ENCODE results near the gene PLXNC1.

PLXNC1 gene

GRCh38 chr12:94267921-94268471, 119.6 kb downstream of the PLXNC1 start:
- H3K4me3 ChIP-seq (replicated peaks; ENCODE audit: insufficient read depth, low read length), result no peak overlapping the region

DNA sequence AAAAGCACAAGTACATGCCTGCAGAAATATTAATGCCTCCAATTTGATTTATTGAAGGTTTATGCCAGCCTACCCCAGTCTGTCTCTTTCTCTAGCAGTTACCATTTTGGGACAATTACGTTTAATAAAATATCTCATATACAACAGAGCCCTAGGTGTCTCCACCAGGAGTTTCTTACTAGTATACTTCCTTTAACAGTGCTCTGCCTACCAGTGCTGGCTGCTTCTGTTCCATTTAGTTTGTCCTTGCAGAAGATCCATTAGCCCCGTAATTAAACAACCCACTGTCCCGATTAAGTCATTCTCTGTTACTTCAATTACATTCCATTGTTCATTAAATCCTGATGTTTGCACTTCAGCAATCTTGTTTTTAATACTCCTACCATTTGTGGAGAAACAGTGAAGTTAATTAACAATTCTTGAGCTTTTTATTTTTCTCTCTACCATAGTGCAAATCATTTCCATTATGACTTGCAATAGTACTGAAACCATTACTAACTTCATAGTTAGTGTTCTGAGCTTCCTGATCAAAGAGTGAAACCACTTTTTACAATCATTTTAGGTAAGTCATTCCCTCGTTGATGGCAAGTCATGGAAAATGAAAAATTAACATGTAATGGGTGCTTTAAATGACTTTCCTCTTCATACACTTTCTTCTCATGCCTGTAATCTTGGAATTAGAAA, 121.1 kb downstream of the PLXNC1 start:
- Histone ChIP-seq H3K27me3 (ENCODE audit: insufficient read depth, poor library complexity, severe bottlenecking) (no peaks in the 10 kb centered on the region), H3K27ac (replicated peaks) (no peak overlapping the region), H3K4me3 (replicated peaks; ENCODE audit: insufficient read depth, low read length) (no peak overlapping the region)
- no peak for TF ChIP-seq REST (IDR thresholded peaks at IDR 0.05; ENCODE audit: insufficient replicate concordance, low read depth)
- TF ChIP-seq POLR2AphosphoS5 (IDR thresholded peaks at IDR 0.05; ENCODE audit: low read depth), result no peak
- TF ChIP-seq, protein P1, sequence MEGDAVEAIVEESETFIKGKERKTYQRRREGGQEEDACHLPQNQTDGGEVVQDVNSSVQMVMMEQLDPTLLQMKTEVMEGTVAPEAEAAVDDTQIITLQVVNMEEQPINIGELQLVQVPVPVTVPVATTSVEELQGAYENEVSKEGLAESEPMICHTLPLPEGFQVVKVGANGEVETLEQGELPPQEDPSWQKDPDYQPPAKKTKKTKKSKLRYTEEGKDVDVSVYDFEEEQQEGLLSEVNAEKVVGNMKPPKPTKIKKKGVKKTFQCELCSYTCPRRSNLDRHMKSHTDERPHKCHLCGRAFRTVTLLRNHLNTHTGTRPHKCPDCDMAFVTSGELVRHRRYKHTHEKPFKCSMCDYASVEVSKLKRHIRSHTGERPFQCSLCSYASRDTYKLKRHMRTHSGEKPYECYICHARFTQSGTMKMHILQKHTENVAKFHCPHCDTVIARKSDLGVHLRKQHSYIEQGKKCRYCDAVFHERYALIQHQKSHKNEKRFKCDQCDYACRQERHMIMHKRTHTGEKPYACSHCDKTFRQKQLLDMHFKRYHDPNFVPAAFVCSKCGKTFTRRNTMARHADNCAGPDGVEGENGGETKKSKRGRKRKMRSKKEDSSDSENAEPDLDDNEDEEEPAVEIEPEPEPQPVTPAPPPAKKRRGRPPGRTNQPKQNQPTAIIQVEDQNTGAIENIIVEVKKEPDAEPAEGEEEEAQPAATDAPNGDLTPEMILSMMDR (IDR thresholded peaks at IDR 0.05; ENCODE audit: insufficient read depth, low read length), result no peak
- TF ChIP-seq SPI1 (IDR thresholded peaks at IDR 0.05; ENCODE audit: borderline replicate concordance, low read depth), result no peak
- TF ChIP-seq GABPA (IDR thresholded peaks at IDR 0.05; ENCODE audit: low read depth), result no peak
- no peak for DNase-seq (ENCODE audit: low read depth in 1 of 2, low spot score in 1 of 2)

More at GRCh38 chr12:94267921-94268471, 119.6 kb downstream of the PLXNC1 start:
- Histone ChIP-seq H3K27ac (replicated peaks) (no peak overlapping the region), H3K27me3 (ENCODE audit: insufficient read depth, poor library complexity, severe bottlenecking) (no peaks in the 10 kb centered on the region)
- DNase-seq (ENCODE audit: low read depth in 1 of 2, low spot score in 1 of 2), result no peak
- no peak for TF ChIP-seq SPI1 (IDR thresholded peaks at IDR 0.05; ENCODE audit: borderline replicate concordance, low read depth)
- TF ChIP-seq, protein P1 (IDR thresholded peaks at IDR 0.05; ENCODE audit: insufficient read depth, low read length), result no peak
- TF ChIP-seq GABPA (IDR thresholded peaks at IDR 0.05; ENCODE audit: low read depth), result no peak
- no peak for TF ChIP-seq POLR2AphosphoS5 (IDR thresholded peaks at IDR 0.05; ENCODE audit: low read depth)
- TF ChIP-seq REST (IDR thresholded peaks at IDR 0.05; ENCODE audit: insufficient replicate concordance, low read depth), result no peak

- DNase-seq (ENCODE audit: low read depth in 1 of 2, low spot score in 1 of 2), result no peak
- TF ChIP-seq POLR2AphosphoS5 (IDR thresholded peaks at IDR 0.05; ENCODE audit: low read depth) (no peak), GABPA (IDR thresholded peaks at IDR 0.05; ENCODE audit: low read depth) (no peak), REST (IDR thresholded peaks at IDR 0.05; ENCODE audit: insufficient replicate concordance, low read depth) (no peak), SPI1 (IDR thresholded peaks at IDR 0.05; ENCODE audit: borderline replicate concordance, low read depth) (no peak)
- TF ChIP-seq, protein P1 (IDR thresholded peaks at IDR 0.05; ENCODE audit: insufficient read depth, low read length), result no peak
- no peak overlapping the region for H3K4me3 ChIP-seq (replicated peaks; ENCODE audit: insufficient read depth, low read length)
- H3K27ac ChIP-seq (replicated peaks), result no peak overlapping the region
- H3K27me3 ChIP-seq (ENCODE audit: insufficient read depth, poor library complexity, severe bottlenecking), result no peaks in the 10 kb centered on the region
Observed at GRCh38 chr12:94271351-94271750, 123.0 kb downstream of the PLXNC1 start.

Data from HL-60 (cell line).